HG03095 (cell line): ENCODE measurements around the gene BACE2.
"Not testable (repeated sequence)": the region's sequence is repeated elsewhere in the genome, so short reads cannot be mapped to it uniquely, and the experiment has no call there.

Experiments
- ATAC-seq: cut with Tn5 transposase; IDR thresholded peaks from one replicate; pipeline ENCODE4 v1.9.1; 2021; ENCODE audit warnings: moderate library complexity; ENCODE audit not compliant: unreplicated experiment

BACE2 gene

DNA sequence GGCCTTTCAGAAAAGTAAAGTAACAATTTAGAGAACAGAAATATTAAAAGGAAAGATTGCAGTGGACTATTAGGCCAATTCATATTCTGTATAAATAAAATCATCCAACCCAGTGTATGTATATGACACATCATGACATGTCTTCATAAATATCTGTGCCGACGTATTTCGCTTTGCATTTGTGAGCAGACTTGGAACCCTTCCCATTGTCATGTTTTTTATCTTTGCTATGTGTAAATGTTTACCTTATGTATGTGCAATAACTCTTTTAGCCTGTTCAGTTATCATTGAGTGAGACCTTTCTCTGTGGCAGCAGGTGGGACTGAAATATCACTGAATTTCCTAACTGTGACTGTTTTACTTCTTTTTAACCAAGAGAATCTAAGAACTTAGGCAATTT, 90.7 kb downstream of the BACE2 start:
- no peak for ATAC-seq

DNA sequence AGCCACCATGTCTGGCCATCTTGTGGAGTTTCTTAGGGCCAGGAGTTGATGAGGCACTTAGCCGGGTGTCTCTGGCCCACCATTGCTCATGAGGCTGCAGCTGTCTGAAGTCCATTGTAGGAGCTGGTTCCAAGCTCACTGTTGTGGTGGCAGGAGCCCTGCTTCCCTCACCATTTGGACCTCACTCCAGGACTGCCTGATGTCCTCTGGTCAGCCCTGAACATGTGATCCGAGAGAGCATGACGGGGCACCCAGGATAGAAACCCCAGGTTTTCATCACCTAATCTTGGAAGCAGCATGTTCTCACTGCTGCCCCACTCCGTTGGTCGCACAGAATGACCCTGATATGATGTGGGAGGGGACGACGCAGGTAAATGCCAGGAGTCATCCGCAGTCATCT, 92.5 kb downstream of the BACE2 start:
- no peak for ATAC-seq

DNA sequence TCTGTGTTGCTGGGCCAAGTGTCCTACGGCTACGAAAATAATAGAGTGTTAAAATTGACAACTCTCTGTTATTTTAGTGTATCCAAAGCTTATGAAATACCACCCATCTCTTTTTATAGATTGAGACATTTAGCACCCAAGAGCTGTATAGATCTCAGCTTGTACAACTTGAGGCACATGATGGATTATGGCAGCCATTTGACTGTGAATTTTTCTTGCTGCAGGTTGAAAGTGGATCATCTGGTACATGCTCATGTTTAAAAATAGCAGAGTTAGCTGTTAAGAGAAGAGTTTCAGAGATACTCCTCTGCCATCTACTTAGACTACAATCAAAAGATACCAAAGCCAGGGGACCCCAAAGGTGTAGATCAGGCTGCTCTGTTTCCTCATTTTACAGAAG, 99.4 kb downstream of the BACE2 start:
- ATAC-seq: no peak

DNA sequence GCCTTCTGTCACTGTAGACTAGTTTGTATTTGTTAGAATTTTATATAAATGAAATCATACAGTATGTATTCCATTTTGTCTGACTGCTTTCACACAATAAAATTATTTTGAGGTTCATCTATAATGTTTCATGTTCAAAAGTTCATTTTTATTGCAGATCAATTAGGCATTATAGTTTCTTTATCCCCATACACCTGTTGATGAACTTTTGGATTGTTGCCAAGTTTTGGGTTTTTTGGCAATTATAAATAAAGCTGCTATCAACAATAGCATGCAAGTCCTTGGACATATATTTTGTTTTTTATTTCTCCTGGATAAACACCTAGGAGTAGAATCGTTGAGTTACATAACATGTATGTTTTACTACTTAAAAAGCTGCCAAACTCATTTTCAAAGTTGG, 101.6 kb downstream of the BACE2 start:
- no peak for ATAC-seq

DNA sequence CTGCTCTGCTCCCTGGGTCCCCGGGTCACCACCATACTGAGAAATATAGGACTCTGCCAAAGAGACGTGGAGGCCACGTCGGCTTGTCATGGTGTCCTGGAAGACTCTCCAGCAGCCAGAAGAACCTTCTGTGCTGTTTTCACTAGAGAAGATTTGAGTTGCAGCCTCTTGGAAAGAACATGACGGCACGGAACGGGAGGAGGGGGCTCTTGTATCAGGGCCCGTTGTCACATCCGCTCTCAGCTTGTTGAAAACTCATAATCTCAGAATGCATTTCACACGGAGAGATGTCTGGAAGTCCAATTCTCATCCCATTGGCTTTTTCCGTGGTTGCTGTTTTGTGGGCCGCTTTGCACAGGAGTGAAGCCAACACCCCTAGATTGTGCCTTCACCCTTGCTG, 109.2 kb downstream of the BACE2 start:
- ATAC-seq: no peak

DNA sequence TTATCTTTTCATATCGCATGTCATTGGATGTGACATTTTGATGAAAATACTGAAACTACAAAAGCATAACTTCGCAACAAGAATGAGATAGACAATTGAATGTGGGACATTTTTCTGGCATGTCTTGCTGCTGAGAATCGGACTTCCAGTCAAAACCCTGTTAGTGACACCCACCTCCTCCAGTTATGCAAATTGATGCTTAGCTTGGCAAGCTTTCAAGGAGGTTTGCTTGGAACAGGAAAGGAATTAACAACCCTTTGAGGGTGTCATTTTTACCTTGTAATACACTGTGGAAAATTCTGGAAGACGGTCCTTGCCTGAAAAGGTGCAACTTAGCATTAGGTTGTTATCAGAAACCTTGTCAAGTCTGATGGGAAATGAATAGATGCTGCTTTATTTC, 109.9 kb downstream of the BACE2 start:
- no peak for ATAC-seq

DNA sequence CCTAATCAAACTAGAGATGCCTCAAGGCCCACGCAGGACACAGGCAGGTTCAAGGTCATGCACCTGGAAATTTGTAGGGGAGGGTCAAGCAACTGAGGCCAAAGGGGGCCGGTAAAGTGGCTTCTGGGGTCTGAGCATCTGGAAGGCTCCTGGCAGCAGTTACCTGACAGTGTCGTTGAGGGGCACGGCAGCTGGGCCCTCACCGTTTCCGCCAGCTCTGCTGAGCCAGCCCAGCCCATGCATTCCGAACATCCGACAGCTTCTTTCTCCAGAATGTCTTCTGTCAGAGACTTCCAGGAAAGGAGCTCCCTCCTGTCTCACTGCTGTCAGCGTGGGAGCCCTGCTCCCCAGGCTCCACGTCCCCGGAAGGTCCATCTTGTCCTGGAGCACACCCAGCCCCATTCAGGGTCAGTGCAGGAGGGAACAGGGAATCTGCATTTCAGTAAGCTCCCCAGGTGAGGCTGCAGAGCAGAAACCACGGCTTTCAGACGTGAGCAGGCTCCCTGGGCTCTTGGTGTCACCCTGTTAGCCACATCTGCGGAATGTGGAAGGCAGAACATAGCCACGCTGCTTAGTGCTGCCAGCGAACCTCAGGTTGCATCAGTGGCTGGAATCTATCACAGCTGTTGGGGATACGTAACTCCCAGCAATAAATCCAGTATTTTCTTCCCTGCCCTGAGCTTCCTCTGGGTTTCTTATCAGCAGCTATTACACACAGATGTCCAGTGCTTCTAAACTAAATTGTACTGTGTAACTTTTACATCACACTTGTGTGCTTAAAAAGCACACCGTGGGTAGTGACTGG, 112.4 kb downstream of the BACE2 start:
- no peak for ATAC-seq

DNA sequence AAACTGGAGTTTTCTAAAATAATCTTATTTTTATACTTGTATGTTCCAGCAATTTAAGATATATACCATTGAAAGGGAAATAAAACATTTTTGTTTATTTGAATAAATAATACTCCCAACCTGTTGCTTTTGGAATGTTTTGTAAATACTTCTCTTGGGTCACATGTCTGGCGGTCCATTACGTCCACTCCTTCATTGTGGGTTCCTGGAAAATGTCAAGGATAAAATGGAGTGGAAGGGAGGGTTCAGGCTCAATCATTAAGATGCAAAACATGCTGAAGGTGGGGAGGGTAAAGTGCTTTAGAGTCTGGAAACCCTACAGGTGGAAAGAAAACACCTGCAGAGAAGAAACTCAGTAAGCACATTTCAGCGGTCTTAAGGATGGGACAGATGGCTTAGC, 114.5 kb downstream of the BACE2 start:
- ATAC-seq: no peak

DNA sequence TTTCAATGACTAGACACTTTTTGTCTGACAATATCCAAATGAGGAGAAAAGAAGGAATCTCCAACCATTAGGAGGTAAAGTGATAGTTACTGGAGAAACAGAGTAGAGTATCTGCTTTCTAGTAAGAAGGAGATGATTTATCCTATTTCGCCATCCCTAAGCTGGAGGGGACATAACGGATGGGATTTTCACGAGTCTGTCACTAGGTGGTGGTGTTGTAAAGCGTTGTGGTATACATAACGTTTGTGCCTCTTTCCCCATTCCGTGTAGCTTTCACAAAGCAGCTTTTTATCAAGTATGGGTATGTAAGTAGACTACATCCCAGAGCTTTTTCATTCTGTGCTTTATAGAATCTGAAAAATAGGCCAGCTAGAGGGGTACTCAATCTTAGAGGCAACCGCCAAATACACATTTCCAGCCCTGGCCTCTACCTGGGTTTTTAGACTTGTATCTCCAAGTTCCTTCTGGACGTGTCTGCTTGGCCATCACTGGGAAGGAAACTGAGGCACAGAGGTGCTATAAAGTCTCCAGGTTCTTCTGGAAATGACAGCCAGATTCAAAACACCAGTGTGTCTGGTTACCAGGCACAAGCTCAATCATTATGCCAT, 115.4 kb downstream of the BACE2 start:
- peak; percentile 50 for ATAC-seq

DNA sequence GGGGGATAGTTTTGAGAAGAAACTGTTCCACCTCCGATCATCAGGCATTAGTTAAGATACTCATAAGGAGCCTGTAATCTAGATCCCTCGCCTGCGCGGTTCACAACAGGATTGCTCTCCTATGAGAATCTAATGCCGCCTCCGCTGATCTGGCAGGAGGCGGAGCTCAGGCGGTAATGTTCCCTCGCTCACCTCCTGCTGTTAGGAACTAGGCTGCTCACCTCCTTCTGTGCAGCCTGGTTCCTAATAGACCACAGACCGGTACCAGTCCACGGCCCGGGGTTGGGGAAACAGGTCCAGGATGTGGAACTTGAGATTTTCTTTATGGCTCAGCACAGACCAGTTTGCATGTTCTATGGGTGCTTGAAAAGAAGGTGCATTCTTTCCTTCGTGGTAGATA, 121.5 kb downstream of the BACE2 start:
- no peak for ATAC-seq

DNA sequence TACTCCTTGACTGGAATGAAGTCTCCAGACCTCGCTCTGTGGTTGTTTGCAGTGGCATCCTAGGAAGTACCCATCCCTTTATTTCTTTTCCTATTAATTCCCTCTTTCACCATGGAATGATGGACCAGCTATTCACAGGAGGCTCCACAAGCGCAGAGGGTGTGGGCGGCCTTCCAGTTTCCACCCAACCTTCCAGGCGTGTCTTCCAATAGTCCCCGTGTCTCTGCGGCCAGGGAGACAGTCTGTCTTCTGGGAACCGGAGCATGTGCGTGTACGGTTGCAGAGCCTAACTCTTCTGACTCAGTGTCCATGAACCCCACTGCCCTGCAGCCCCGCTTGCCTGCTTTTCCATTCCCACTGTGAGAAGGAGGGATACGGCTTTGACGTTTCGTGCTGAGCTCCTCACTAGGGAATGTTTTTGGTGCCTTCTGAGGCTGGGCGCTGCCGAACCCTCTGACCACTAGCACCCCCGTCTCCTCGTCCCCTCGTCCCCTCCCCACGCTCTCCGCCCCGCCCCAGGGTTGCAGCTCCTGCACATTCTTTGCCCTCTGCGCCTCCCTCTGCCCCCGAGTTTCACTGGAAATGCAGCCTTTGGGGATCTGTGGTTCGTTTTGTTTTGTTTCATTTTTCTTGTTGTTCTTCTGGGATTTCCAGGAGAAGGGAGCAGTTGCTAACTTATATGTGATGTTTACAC, 122.3 kb downstream of the BACE2 start:
- ATAC-seq: no peak

DNA sequence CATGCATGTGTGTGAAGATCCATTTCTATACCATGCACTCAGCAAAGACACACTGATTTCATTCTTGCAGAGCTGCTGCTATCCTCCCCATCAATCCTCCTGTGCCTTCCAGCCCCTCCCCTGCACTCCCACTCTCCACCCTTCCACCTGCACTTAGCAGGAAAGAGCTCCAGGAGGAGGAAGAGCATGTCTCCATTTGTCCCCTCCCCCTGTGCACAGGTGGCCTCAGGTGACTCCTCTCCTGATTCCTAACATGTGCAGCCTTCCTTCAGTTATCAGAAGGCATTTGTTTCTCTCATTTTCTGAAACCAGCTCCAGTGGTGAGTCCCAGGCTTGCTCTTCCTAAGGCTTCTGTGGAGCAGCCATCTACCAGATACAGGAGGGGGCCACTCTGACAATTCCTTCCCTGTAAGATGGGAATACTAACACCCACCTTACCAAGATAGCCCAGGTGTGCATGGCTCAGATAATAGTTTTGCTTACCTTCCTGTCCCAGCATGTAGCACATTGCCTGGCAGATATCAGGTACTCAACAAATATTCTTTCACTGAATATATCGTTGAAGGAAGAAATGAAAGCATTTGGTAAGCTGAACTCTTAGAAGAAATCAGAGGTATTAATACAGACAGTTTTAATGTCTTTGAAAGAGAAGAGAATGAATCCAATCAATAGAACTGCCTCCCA, 126.7 kb downstream of the BACE2 start:
- ATAC-seq: no peak

DNA sequence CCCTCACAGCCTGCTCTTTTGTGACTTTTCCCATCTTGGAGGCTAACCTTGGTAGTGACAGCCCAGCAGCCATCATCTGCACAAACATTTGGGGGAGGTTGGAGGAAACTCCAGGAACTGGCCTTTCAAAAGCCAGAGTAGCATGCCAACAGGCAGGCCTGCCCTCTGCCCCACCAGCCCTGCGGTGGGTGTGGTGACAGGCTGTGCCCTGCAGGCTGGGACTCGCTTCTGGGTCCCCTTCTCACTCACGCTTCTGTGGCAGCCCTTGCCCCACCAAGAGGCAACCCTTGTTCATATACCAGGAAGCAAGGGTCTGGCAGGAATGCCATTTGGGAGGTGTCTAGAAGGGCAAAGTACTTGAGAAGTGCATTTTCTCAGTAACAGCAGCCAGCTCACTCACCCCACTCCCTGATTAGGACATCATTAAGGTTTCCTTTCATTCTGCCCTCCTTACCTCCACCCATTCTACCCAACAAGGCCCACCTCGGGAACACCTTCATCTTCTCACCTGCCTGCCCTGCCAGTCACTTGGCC, 127.8 kb downstream of the BACE2 start:
- ATAC-seq: no peak

DNA sequence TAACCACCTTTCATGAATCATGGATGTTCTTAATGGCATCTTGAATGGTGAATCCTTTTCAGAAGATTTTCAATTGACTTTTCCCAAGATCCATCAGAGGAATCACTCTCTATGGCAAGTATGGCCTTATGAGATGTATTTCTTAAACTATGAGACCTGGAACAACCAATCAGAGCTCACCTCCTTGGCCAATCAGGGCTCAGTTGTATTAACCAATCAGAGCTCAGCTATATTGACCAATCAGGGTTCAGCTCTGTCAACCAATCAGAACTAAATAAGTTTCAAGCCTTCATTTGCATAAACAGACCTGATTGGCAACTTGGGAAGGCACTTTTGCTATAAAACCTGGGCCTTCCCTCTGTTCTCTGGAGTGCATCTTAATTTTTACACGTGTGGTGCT, 135.0 kb downstream of the BACE2 start:
- no peak for ATAC-seq

DNA sequence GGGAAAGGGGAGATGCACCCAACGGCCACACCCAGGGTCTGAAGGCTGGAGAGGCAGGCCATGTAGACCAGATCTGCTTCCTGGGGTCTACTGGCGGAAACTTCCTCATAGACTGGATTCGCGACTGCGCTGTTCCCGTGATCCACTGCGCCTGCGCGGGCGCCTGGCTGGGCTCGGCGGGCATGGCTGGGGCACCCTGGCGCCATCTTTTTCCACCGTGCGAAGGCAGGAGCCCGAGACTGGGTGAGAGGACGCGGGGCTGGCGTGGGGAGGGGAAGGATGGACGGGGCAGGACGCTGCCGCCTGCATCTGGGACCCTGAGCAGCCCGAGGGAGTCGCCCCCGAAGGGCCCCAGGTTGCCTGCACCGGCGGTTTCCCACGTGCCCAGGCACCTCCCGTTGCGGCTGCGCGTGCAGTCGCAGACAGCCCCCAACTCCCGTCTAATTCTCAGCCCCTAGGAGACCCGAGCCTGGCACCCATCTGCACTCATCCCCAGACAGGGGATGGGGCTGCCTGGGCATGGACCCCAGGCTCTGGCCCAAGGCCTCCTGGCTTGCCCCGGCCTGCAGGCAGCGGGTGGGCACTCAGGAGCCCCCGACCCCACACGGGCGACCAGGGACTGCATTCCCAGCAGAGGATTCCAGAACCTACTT, 136.2 kb downstream of the BACE2 start:
- ATAC-seq: no peak

DNA sequence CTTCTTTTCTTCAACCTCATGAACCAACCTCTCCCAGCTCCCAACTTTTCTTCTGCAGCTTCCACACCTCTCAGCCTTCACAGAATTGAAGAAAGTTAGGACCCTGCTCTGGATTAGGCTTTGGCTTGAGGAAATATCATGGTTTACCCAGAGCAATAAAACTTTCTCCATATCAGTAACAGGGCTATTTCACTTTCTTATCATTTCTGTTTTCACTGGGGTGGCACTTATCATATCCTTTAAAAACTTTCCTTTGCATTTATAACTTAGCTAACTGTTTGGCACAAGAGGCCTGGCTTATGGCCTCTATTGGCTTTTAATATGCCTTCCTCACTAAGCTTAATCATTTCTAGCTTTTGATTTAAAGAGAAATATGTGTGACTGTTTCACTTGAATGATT, 139.3 kb downstream of the BACE2 start:
- no peak for ATAC-seq

DNA sequence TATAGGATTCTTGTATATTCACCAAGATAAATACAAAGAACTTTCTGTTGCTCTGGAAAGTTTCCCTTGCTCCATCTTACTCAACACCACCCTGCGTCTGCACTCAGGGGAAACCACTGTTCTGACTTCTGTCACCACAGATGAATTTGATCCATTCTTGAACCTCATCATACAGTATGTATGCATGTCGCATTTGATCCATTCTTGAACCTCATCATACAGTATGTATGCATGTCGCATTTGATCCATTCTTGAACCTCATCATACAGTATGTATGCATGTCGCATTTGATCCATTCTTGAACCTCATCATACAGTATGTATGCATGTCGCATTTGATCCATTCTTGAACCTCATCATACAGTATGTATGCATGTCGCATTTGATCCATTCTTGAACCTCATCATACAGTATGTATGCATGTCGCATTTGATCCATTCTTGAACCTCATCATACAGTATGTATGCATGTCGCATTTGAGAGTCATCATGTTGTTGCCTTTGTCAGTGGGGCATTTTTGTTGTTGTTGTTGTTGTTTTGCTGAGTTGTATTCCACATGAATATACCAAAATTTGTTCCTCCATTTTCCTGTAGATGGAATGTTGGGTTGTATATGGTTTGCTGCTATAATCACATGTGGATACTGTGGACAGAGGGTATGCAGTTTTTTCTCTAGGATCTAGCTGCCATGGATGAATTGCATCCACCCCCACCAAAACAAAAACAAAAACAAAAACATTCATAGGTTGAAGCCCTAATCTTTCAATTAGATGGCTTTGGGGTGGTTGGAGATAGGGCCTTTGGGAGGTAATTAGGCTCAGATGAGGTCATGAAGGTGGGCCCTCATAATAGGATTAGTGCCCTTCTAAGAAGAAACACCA, 145.6 kb downstream of the BACE2 start:
- not testable (repeated sequence) for ATAC-seq

DNA sequence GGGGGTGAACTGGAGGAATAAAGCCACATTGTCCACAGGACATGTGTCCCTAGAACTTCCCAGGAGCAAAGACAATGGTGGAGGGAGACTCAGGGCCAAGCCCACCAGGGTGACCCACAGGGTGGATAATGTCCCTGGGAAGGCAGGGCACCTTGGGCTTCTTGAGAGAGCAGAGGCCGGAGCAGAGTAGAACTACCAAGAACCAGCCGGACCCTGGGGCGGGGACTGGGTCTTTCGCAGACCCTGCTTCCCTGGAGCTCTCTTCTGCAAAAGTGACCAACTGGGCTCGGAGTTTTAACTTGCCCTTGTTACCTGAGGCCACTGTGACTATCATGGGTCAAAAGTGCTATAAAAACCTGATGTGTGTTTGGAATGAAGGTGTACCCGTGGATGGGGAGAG, 147.8 kb downstream of the BACE2 start:
- no peak for ATAC-seq

DNA sequence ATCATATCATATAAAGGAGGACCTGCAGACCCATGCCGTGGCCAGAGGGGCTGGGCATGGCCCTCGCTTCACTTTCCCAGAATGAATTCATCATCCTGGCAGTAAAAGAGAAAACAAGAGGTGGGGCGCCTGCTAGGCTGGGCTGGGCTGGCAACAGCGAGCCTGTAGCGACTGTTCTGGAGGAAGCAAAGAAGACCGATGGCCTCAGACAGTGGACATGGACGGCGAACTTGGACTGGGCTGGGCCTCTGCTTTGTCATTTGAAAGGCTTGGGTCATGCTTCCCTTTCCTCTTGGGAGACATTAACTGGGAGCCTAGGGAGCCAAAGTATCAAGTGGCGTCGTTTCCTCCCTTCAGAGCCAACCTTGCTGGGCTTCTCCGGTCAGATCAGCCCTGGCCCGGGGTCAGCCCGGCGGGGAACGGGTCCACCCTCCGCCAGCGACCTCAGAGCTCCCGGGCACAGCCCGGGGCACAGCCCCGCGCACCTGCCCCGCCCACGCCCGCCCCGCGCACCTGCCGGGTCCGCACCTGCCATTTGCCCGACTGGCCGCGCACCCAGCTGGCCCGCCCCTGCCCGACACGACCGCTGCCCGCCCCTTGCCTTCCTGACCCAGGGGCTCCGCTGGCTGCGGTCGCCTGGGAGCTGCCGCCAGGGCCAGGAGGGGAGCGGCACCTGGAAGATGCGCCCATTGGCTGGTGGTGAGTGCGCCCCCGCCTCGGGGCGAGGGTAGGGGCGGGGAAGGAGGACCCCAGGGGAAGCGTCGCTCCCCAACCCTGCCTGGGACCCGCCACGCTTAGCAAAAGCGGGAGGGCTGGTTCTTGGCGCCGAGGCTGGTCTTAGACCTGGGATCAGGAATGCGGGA, 148.5 kb downstream of the BACE2 start, which contains the start of gene FAM3B:
Gene FAM3B, plus strand, starts transcription at position 602 of the 863 bp plus-strand sequence. Its CDS starts 79 bp downstream, at position 681.
- ATAC-seq: no peak
